ENCODE measurements around the gene SPIRE1. TPM values are rescaled to one million over a fixed set of nuclear protein-coding genes. Genes with fewer than 3 reads are reported as not detected.
"Not testable (repeated sequence)": the region's sequence is repeated elsewhere in the genome, so short reads cannot be mapped to it uniquely, and the experiment has no call there.

SPIRE1 gene
- total RNA-seq, 1 donor from 2014 or later = 42.4 TPM

DNA sequence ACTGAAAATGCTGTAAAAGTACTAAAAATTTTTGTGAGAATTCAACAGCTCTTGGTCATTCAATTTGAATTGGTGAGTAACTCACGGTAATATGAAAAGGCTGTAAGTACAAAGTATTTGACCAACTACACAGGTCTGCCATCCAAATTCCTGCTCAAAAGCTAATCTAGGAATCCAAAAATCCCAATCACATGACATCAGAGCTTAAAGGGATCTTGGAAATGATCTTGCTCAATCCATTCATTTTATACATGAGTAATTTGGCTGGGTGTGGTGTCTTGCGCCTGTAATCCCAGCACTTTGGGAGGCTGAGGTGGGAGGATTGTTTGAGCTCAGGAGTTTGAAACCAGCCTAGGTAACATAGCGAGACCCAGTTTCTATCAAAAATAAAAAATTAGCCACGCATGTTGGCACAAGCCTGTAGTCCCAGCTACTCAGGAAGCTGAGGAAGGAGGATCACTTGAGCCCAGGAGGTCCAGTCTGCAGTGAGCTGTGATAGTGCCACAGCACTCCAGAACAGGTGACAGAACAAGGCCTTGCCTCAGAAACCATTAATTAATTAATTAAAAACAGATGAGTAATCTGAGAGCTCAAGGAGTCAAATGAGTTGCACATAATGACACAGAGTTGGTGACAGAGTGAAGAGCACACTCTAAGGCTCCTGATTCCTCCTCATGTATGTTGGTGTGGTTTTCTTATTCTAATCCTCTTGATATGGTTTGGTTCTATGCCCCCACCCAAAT, 19.8 kb downstream of the SPIRE1 start:
- intact Hi-C loops (cut with micrococcal nuclease) = no loop called here
- no peak overlapping the region for H3K4me3 ChIP-seq
- H3K4me1 ChIP-seq = peaks cover 28% of the 10 kb centered on the region
- H3K27ac ChIP-seq (replicated peaks) = no peak overlapping the region
- no peak for DNase-seq
- TF ChIP-seq, protein P1, sequence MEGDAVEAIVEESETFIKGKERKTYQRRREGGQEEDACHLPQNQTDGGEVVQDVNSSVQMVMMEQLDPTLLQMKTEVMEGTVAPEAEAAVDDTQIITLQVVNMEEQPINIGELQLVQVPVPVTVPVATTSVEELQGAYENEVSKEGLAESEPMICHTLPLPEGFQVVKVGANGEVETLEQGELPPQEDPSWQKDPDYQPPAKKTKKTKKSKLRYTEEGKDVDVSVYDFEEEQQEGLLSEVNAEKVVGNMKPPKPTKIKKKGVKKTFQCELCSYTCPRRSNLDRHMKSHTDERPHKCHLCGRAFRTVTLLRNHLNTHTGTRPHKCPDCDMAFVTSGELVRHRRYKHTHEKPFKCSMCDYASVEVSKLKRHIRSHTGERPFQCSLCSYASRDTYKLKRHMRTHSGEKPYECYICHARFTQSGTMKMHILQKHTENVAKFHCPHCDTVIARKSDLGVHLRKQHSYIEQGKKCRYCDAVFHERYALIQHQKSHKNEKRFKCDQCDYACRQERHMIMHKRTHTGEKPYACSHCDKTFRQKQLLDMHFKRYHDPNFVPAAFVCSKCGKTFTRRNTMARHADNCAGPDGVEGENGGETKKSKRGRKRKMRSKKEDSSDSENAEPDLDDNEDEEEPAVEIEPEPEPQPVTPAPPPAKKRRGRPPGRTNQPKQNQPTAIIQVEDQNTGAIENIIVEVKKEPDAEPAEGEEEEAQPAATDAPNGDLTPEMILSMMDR (IDR thresholded peaks at IDR 0.05; ENCODE audit: borderline replicate concordance) = no peak
- no peaks in the 10 kb centered on the region for H3K27me3 ChIP-seq (ENCODE audit: low read depth)
- peaks cover 6% of the 10 kb centered on the region for H3K36me3 ChIP-seq
- H3K9me3 ChIP-seq (replicated peaks) = no peaks in the 10 kb centered on the region

DNA sequence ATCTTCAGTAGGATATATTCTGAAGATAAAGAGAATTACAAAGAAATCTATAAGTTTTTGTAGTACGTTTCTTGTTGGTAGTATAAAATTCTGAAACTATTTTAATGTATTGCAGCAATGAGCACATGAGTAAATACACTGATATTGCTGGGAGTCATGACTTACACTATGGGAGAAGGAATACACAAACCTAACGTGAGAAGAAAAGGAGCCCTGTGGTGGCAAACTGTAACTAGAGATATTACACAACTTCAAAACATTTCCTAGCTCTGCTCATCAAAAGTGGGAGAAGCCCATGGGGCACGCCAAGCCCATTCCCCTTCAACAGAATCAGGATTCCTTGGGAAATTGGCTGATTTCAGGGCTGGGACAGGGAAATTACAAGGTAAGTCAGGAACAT, 20.5 kb downstream of the SPIRE1 start:
- Histone ChIP-seq H3K27me3 (ENCODE audit: low read depth) (no peaks in the 10 kb centered on the region), H3K27ac (replicated peaks) (no peak overlapping the region), H3K9me3 (replicated peaks) (no peaks in the 10 kb centered on the region), H3K4me1 (peaks cover 21% of the 10 kb centered on the region), H3K36me3 (peaks cover 6% of the 10 kb centered on the region), H3K4me3 (no peak overlapping the region)
- intact Hi-C loops (cut with micrococcal nuclease) = no loop called here
- TF ChIP-seq, protein P1 (IDR thresholded peaks at IDR 0.05; ENCODE audit: borderline replicate concordance) = no peak
- no peak for DNase-seq

DNA sequence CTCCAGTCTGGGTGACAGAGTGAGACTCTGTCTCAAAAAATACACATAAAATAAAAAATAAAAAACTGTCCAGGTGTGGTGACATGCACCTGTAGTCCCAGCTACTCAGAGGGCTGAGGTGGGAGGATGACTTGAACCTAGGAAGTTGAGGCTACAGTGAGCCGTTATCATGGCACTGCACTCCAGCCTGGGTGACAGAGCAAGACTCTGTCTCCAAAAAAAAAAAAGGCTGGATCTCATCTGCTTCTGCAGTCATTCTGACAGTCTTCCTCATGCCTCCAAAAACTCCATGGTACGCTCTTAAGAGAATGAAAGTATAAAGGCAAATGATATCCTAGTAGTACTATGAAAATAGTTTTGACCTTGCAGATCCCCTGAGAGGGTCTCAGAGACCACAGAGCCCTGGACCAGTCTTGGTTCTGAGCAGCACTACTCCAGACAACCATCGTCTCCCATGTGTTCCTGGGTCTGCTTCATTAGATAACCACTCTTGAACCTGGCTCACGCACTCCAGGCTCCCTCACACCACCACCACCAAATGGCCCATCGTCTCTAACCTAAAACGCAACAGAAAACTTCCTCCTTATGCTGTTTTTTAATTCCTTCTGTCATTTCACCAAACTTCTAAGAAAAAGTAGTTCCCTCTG, 26.0 kb downstream of the SPIRE1 start:
- TF ChIP-seq, protein P1 (IDR thresholded peaks at IDR 0.05; ENCODE audit: borderline replicate concordance) = no peak
- Histone ChIP-seq H3K4me3 (no peak overlapping the region), H3K27ac (replicated peaks) (no peak overlapping the region), H3K9me3 (replicated peaks) (peaks cover 6% of the 10 kb centered on the region), H3K4me1 (no peaks in the 10 kb centered on the region), H3K27me3 (ENCODE audit: low read depth) (no peaks in the 10 kb centered on the region), H3K36me3 (peaks cover 11% of the 10 kb centered on the region)
- intact Hi-C loops (cut with micrococcal nuclease) = no loop called here
- no peak for DNase-seq

DNA sequence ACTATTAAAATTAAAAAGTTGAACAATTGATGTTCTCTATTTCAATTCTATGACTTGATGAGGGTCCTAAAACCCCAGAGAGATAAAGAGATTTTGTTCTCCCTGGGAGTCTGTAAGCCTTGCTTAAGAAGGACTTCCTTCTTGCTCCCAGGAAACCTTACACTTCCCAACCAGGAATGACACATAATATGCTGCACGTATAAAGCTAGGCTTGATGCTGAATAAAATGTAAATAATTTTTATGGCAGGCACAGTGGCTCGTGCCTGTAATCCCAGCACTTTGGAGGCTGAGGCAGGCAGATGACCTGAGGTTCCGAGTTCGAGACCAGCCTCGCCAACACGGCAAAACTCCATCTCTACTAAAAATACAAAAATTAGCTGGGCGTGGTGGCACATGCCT, 27.8 kb downstream of the SPIRE1 start:
- Histone ChIP-seq H3K4me3 (no peak overlapping the region), H3K27me3 (ENCODE audit: low read depth) (no peaks in the 10 kb centered on the region), H3K36me3 (peaks cover 11% of the 10 kb centered on the region), H3K27ac (replicated peaks) (no peak overlapping the region), H3K4me1 (no peaks in the 10 kb centered on the region), H3K9me3 (replicated peaks) (peaks cover 6% of the 10 kb centered on the region)
- no peak for DNase-seq
- TF ChIP-seq, protein P1 (IDR thresholded peaks at IDR 0.05; ENCODE audit: borderline replicate concordance) = no peak
- intact Hi-C loops (cut with micrococcal nuclease) = no loop called here

DNA sequence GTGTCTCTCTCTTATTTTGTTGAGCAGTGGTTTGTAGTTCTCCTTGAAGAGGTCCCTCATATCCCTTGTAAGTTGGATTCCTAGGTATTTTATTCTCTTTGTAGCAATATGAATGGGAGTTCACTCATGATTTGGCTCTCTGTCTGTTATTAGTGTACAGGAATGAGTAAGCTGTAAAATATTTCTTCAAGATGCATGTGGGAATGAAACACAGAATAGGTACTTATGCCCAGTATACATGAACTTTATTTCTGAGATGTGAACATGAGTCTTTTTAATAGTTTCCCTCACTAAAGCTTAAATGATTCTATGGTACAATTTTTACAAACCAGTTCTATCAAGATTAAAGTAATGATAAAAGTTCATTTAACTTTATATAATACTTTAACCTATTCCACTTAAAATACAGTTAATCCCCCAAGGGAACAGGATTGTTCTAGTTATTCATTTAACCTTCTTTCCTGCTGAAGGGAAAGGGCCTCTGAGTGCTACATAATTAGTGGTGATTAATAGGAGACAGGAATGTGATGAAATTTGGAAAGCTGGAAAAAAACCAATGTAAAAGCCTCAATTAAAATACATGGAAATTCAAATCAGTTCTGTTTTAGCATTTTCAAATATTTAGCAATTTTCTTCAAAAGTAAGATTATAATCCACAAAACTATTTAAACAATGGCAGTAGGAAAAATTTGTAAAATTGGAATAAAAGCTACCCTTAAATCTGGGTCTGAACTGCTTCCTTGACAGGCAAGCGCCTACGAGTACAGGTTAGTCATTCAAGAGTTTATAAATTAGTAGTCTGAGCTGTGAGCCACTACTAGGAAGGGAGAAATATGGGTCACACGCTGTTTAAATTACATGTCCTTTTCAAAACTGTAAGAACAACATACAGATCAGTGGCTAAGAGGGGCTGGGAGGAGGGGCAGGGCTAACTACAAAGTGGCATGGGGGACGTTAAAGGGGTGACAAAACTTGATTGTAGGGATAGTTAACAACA, 28.9 kb downstream of the SPIRE1 start:
- Histone ChIP-seq H3K36me3 (peaks cover 10% of the 10 kb centered on the region), H3K27ac (replicated peaks) (no peak overlapping the region), H3K4me1 (no peaks in the 10 kb centered on the region), H3K9me3 (replicated peaks) (peaks cover 6% of the 10 kb centered on the region), H3K4me3 (no peak overlapping the region), H3K27me3 (ENCODE audit: low read depth) (no peaks in the 10 kb centered on the region)
- intact Hi-C loops (cut with micrococcal nuclease) = no loop called here
- DNase-seq = no peak
- TF ChIP-seq, protein P1 (IDR thresholded peaks at IDR 0.05; ENCODE audit: borderline replicate concordance) = no peak

DNA sequence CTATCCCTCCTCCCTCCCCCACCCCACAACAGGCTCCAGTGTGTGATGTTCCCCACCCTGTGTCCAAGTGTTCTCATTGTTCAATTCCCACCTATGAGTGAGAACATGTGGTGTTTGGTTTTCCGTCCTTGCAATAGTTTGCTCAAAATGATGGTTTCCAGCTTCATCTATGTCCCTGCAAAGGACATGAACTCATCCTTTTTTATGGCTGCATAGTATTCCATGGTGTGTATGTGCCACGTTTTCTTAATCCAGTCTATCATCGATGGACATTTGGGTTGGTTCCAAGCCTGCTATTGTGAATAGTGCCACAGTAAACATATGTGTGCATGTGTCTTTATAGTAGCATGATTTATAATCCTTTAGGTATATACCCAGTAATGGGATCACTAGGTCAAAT, 30.7 kb downstream of the SPIRE1 start:
- H3K4me3 ChIP-seq; H3K9me3 ChIP-seq (replicated peaks); H3K27me3 ChIP-seq (ENCODE audit: low read depth); DNase-seq; H3K27ac ChIP-seq (replicated peaks); H3K36me3 ChIP-seq; H3K4me1 ChIP-seq; intact Hi-C loops (cut with micrococcal nuclease): not testable (repeated sequence)
